ENCODE data around the gene SOD1. TPM values are rescaled to one million over a fixed set of nuclear protein-coding genes. Genes with fewer than 3 reads are reported as not detected.

SOD1 gene
- total and polyA plus RNA-seq, 2 of the 13 experiments (the other 11 are each of a cell fraction or from before 2014, with no cell fraction given) = 317 to 537 TPM

GRCh38 chr21:31658053-31658452 lies 1.4 kb upstream of the SOD1 start (continued):
- TF ChIP-seq TRIM24 (CRISPR knock-in tag; IDR thresholded peaks at IDR 0.05) (no peak), DZIP1 (CRISPR knock-in tag; IDR thresholded peaks at IDR 0.05) (no peak), BCL6 (CRISPR knock-in tag; IDR thresholded peaks at IDR 0.05) (peak; percentile 37; the same call in 1 of the 2 replicates), ZNF30 (CRISPR knock-in tag; IDR thresholded peaks at IDR 0.05) (no peak)

GRCh38 chr21:31659286-31659535 lies 282 bp upstream of the SOD1 start:
- intact Hi-C loops (cut with micrococcal nuclease; ENCODE audit: unreplicated experiment) (no loop called here), in situ Hi-C loops (cut with HindIII; ENCODE audit: extremely low pct_ligation_motif_present, low pct_unique_long_range_greater_than_20kb) (no loop called here)
- ChIA-PET POLR2A (no interaction called here), CTCF (ENCODE audit: low intra/inter-chr PET ratio, low total read pairs) (no interaction called here)
- Histone ChIP-seq H3K4me3 (replicated peaks in 1 of 3; ENCODE audit: insufficient read depth in 1 of 3, low read depth in 2 of 3, low read length in 3 of 3) (peak overlapping the region; percentile 58 to 91 (median 88)), H3K27ac (ENCODE audit: extremely low read length, insufficient read depth, low read length) (peak overlapping the region; percentile 83), H4K20me1 (ENCODE audit: insufficient read depth, low read length) (peaks cover 29% of the 10 kb centered on the region), H3K79me2 (ENCODE audit: insufficient read depth, low read length) (peaks cover 42% of the 10 kb centered on the region), H2AFZ (ENCODE audit: low read length) (peak overlapping the region; percentile 25), H3K27me3 (ENCODE audit: control insufficient read depth in 1 of 2, insufficient read depth in 2 of 2, low read length in 2 of 2) (no peaks in the 10 kb centered on the region), H3K9ac (ENCODE audit: insufficient read depth, low read depth, low read length) (peak overlapping the region; percentile 85), H3K4me1 (ENCODE audit: insufficient read depth, low read length) (peaks cover 57% of the 10 kb centered on the region), H3K9me3 (ENCODE audit: low read length) (no peaks in the 10 kb centered on the region), H3K36me3 (replicated peaks in 1 of 2; ENCODE audit: control insufficient read depth in 1 of 2, insufficient read depth in 2 of 2, low read length in 2 of 2) (peaks cover 1 to 17% of the 10 kb centered on the region in 2 experiments), H3K4me2 (ENCODE audit: low read depth, low read length) (peak overlapping the region; percentile 81)
- ATAC-seq = peak; percentile 46
- FAIRE-seq = peak; percentile 70
- WGBS (ENCODE audit: low lambda C conversion rate) = 2% methylated on average over 6 of the region's 18 CpGs
- DNase-seq (ENCODE audit: low spot score) = no peak
- no TSS peak for BruUV-seq (replicated peaks)
- TF ChIP-seq ZBTB21 (CRISPR knock-in tag; IDR thresholded peaks at IDR 0.05) (peak; percentile 81), NR2F1 (CRISPR knock-in tag; IDR thresholded peaks at IDR 0.05) (no peak), GFI1 (CRISPR knock-in tag; IDR thresholded peaks at IDR 0.05; ENCODE audit: borderline replicate concordance) (0 out of 2 replicates have a peak, but pooled peaks have one; percentile 43), HOXD1 (CRISPR knock-in tag; IDR thresholded peaks at IDR 0.05) (no peak), ZNF615 (CRISPR knock-in tag; IDR thresholded peaks at IDR 0.05; ENCODE audit: borderline replicate concordance) (no peak), MIXL1 (CRISPR knock-in tag; IDR thresholded peaks at IDR 0.05) (peak; percentile 56; the same call in 1 of the 2 replicates), DNMT3B (CRISPR knock-in tag; conservative IDR thresholded peaks at IDR 0.05) (0 out of 2 replicates have a peak, but pooled peaks have one; percentile 24), NR2C2 (CRISPR knock-in tag; IDR thresholded peaks at IDR 0.05; ENCODE audit: borderline replicate concordance) (peak; percentile 47; the same call in 1 of the 2 replicates), RELA (CRISPR knock-in tag; IDR thresholded peaks at IDR 0.05) (0 out of 2 replicates have a peak, but pooled peaks have one; percentile 52), GATAD2A (CRISPR knock-in tag; IDR thresholded peaks at IDR 0.05) (peak; percentile 46; the same call in 1 of the 2 replicates), ATF4 (CRISPR knock-in tag; IDR thresholded peaks at IDR 0.05) (peak in 1 of 2 experiments; percentile 65; a peak in 1 of 4 replicates), ZNF577 (CRISPR knock-in tag; IDR thresholded peaks at IDR 0.05; ENCODE audit: borderline replicate concordance, low read depth) (no peak), RBAK (CRISPR knock-in tag; IDR thresholded peaks at IDR 0.05) (peak; percentile 92), SP5 (CRISPR knock-in tag; IDR thresholded peaks at IDR 0.05; ENCODE audit: borderline replicate concordance, low read depth) (peak; percentile 72; the same call in 1 of the 2 replicates), ZNF891 (CRISPR knock-in tag; IDR thresholded peaks at IDR 0.05) (no peak), HDAC2 (CRISPR knock-in tag; IDR thresholded peaks at IDR 0.05) (peak; percentile 48; the same call in 1 of the 2 replicates), TEAD3 (CRISPR knock-in tag; optimal IDR thresholded peaks at IDR 0.05; ENCODE audit: borderline replicate concordance) (no peak), KLF12 (CRISPR knock-in tag; IDR thresholded peaks at IDR 0.05; ENCODE audit: borderline replicate concordance) (0 out of 2 replicates have a peak, but pooled peaks have one; percentile 53), MXD3 (CRISPR knock-in tag; IDR thresholded peaks at IDR 0.05) (no peak)
